GM08714 (cell line): ENCODE measurements around the gene ALG9.

ENCODE experiments used
- H3K4me3 ChIP-seq: fragments of 200-500 bp; sonication (Bioruptor generic); 2 replicates; pipeline ENCODE4 v1.5.1; 2014; ENCODE audit warnings: mild to moderate bottlenecking, low read length, inconsistent platforms
- ZNF274 ChIP-seq: IDR thresholded peaks from 2 replicates; pipeline ENCODE4 v1.6.1; 2012; ENCODE audit warnings: mild to moderate bottlenecking, low read depth, low read length

ALG9 gene

DNA sequence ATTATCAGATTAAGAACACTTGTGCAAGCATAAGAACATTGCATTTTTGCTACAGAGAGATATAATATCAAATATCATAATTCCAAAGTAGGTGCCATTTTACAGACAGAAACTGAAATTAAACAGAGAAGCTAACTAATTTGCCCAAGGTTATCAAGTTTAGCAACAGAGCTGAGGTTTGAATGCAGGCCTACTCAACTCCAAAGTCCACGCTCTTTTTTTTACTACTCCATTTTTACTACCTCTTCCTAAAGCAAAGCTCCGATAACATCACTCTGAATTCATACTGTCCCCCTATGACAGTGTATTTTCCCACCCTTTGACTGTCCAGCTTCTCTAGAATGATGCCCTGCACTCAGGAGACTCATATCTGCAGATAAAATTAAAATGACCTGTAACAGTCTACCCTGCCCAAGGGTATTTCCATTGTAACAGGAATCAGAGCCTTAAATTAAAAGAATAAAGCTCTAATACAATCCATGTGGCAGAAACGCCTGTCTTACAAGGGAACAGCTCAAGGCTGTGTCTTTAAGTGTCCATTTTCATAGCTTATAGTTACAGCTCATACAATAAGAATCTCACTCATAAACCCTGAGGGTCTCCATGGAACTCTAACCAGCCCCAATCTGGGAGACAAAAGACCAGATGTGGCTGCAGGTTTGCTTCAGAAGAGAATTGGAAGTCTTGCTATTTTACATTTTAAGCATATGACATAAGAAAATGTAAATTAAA, 36.8 kb downstream of the ALG9 start:
- TF ChIP-seq ZNF274, result no peak
- no peak overlapping the region for H3K4me3 ChIP-seq

- no peak for TF ChIP-seq ZNF274
- no peak overlapping the region for H3K4me3 ChIP-seq
Measured at GRCh38 chr11:111833524-111833923, 37.9 kb downstream of the ALG9 start.

GRCh38 chr11:111829185-111829968, 42.0 kb downstream of the ALG9 start:
- peak overlapping the region; percentile 27; the same call in 1 of the 2 replicates for H3K4me3 ChIP-seq
- TF ChIP-seq ZNF274, result no peak

DNA sequence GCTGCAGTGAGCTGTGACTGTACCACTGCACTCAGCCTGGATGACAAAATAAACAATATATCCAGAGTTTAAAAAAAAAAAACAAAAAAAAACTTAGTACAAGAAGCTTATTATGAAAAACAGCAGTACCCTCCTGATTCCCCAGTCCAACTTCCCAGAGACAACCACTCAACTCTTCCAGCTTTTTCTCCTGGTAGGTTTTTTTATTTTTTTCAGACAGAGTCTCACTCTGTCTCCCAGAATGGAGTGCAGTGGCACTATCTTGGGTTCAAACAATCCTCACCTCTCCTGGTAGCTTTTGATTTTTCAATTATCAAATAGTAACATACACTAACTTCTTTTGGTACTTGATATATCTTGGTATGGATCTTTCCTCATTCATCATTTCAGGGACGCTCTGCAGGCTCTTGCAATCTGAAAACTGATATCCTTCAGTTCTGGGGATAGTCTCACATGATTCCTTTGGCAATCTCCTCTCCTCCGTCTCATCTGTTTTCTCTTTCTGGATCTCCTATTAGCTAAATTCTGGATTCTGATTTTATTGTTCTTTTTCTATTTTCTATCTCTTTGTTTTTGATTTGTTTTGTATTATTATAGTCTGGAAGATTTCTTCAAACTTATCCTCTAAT, 44.9 kb downstream of the ALG9 start:
- H3K4me3 ChIP-seq, result no peak overlapping the region
- TF ChIP-seq ZNF274, result no peak

DNA sequence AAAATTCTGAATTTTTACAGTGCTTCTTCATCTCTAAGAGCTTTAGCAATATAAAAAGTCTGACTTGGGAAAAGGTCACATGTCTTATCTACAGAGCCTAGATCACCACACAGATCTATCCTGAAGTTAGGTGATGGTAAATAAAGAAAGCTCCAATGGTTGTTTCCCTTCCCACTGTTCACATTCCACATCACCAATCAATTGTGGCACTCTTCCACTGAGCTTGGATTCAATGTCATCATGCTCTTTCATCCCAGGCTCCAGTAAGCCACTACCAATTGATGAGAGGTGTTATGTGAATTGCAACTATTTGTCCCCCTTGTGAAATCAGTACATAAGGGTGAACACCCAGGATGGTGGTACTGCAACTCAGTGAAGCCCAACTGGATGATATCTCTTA, 47.8 kb downstream of the ALG9 start:
- H3K4me3 ChIP-seq, result no peak overlapping the region
- TF ChIP-seq ZNF274, result no peak

GRCh38 chr11:111823131-111823530, 48.2 kb downstream of the ALG9 start:
- no peak for TF ChIP-seq ZNF274

GRCh38 chr11:111819829-111820237, 51.5 kb downstream of the ALG9 start:
- TF ChIP-seq ZNF274, result no peak
- H3K4me3 ChIP-seq, result no peak overlapping the region

More at GRCh38 chr11:111823131-111823530, 48.2 kb downstream of the ALG9 start:
- H3K4me3 ChIP-seq, result no peak overlapping the region

DNA sequence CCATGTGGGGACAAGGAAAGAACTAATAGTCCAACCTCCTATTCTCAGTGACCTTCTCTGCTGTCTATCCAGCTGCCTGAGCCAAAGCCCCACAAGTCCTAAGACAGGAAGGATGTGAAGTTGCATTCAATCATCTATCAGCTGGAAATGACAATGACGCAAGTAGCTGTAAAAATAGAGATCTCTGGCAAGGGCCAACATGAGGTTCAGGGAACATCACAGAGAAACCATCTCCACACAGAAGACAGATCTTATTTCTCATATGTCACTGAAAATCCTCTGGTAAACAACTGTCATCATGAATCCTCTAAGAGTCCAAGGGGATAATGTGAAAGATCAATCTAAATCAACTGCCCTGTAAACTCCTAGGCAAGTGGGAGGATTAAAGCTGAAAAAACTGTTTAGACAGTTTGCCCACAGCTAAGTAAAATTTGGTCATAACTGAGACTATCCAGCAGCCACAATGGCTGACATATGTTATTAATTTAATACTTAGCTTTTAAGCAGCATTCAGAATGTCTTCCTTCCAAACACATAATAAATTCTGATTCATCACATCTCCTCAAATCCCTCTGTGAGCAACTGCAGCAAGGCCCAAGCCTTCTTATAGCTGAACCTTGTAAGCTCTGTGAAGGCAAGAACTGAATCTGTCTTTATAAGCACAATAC, 52.1 kb downstream of the ALG9 start:
- no peak overlapping the region for H3K4me3 ChIP-seq
- no peak for TF ChIP-seq ZNF274

GRCh38 chr11:111815489-111815888, 55.9 kb downstream of the ALG9 start:
- no peak overlapping the region for H3K4me3 ChIP-seq
- no peak for TF ChIP-seq ZNF274

DNA sequence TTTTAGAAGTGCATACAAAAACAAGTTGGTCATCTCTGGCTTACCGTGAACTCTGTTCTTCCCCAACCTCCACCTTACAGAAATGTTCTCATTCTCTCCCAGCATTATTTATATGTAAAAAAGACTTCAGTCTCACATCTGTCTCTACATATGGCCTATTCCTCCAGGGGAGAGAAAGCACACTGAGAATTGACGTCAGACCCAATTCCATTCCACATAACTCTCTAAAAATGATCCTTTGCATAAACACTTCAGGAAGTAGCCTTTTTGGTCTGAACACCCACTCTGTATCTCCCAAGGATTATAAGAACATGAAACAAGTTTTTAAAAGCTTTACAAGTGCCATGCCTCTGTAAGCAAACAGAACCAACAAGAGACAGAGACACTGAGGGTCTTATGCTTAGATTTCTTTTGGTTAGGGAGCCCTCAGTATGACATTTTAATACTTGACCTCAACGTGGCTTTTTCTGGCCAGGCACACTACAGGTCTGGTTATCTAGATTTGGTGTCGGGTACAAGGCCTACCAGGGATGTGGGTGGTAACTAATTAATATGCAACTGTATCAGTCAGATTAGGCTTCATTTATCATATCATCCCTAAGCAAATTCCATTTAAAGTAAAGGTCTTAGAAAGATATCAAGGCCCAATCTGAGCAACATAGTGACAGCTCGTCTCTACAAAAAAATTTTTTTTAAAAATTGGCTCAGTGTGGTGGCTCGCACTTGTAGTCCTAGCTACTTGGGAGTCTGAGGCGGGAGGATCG, 56.6 kb downstream of the ALG9 start:
- H3K4me3 ChIP-seq, result no peak overlapping the region
- no peak for TF ChIP-seq ZNF274

DNA sequence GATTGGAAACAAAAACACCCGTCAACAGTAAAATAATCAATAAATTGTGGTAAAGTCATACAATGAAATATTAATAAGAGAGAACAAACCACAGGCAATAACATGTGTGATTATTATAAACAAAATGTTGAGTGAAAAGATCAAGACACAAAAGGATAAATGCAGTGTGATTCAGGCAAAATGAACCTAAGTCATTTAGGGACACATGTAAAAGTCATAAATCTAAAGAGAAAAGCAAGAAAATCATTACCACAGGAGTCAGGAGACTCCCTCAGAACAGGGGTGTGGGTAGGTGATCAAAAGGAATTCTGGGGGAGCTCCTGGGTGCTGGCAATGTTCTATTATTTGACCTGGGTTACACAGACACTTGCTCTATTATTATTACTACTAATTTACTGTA, 57.3 kb downstream of the ALG9 start:
- TF ChIP-seq ZNF274, result no peak
- no peak overlapping the region for H3K4me3 ChIP-seq

DNA sequence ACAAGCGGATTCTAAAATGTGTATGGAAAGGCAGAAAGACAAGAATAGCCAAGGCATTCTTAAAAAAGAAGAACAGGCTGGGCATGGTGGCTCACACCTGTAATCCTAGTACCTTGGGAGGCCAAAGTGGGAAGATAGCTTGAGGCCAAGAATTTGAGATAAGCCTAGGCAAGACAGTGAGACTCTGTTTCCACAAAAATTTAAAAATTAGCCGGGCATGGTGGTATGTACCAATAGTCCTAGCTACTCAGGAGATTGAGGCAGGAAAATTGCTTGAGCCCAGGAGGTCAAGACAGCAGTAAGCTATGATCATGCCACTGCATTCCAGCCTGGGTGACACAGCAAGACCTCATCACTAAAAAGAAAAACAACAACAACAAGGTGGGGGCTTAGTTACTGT, 59.2 kb downstream of the ALG9 start:
- TF ChIP-seq ZNF274, result no peak
- H3K4me3 ChIP-seq, result no peak overlapping the region

DNA sequence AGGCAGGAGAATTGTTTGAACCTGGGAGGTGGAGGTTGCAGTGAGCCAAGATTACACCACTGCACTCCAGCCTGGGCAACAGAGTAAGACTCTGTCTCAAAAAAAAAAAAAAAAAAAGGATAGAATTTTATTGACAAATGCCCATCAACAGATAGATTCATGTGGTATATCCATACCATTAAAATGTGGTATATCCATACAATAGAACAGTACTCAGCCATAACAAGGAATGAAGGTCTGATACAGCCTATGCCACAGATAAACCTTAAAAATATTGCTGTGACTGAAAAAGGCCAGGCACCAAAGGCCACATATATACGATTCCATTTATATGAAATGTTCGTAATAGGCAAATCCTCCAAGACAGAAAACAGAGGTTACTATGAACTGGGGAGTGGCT, 59.9 kb downstream of the ALG9 start:
- no peak overlapping the region for H3K4me3 ChIP-seq
- no peak for TF ChIP-seq ZNF274

DNA sequence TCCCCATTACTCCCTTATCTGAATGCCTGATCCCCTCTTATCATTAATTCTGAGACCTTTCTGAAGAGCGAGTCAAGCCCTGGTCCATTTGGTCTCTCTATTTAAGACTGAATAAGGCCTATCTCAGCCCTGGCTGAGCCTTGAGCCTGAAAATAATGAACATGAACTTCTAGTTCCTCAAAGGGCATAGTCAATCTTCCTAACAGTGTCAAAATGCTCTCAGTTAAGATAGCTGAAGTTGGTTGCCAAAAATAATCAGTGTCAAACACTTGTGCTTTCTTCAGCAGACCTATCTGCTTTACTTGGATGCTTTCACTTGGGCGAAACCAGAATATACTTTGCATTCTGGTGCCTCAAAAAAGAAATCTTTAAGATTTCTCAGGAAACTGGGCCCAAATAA, 62.5 kb downstream of the ALG9 start:
- no peak for TF ChIP-seq ZNF274
- no peak overlapping the region for H3K4me3 ChIP-seq
